Brain microvascular endothelial cell (primary cell): ENCODE results near the gene TCP11.

Experiments used
- DNase-seq: peaks from one replicate; pipeline ENCODE4 v3.0.0-alpha.2; 2020
- H3K27ac ChIP-seq: fragments of 250-450 bp; sonication (Bioruptor Pico); 2 replicates; pipeline ENCODE4 v1.5.1; 2020; ENCODE audit warnings: mild to moderate bottlenecking, moderate library complexity
- H3K27me3 ChIP-seq: fragments of 250-450 bp; sonication (Bioruptor Pico); replicated peaks from 2 replicates; pipeline ENCODE4 v1.5.1; 2020; ENCODE audit warnings: mild to moderate bottlenecking
- H3K36me3 ChIP-seq: fragments of 250-450 bp; sonication (Bioruptor Pico); replicated peaks from 2 replicates; pipeline ENCODE4 v1.5.1; 2020; ENCODE audit warnings: mild to moderate bottlenecking
- H3K4me3 ChIP-seq: 2 replicates; pipeline ENCODE4 v1.5.1; 2011; ENCODE audit warnings: low read depth, mild to moderate bottlenecking, control low read depth, low read length, moderate library complexity
- in situ Hi-C: cut with HindIII; loops from 2 replicates; pipeline ENCODE4 v1.10.0; 2017; ENCODE audit warnings: low sequenced_read_pairs, low pct_ligation_motif_present
- TF ChIP-seq, protein P1 (sequence below): IDR thresholded peaks from 2 replicates; pipeline ENCODE4 v1.5.1; 2011; ENCODE audit warnings: low read depth, mild to moderate bottlenecking, moderate library complexity, low read length, control low read depth, inconsistent platforms; ENCODE audit errors: missing control alignments

TCP11 gene

DNA sequence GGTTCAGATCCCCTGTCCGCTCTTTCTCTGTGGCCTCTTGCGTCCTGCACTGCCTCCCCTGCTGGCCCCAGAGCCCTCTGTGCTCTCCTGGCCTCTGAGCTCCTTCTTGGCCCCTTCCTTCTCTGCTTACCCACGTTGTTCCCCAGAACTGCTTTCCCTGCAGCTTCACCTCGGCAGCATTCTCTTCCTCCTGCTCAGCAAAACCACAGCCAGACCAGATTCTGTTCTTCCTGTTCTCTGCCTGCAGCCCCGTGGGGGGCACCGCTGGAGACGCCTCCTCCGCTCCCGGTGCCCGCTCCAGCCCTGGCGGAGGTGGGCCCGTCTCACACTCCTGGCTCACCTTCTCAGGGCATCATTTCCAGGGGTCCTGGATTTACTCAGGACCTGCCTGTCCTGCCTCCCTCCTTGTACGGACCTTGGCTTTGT is 59.7 kb downstream of the TCP11 start:
- H3K27me3 ChIP-seq: no peaks in the 10 kb centered on the region
- TF ChIP-seq, protein P1, sequence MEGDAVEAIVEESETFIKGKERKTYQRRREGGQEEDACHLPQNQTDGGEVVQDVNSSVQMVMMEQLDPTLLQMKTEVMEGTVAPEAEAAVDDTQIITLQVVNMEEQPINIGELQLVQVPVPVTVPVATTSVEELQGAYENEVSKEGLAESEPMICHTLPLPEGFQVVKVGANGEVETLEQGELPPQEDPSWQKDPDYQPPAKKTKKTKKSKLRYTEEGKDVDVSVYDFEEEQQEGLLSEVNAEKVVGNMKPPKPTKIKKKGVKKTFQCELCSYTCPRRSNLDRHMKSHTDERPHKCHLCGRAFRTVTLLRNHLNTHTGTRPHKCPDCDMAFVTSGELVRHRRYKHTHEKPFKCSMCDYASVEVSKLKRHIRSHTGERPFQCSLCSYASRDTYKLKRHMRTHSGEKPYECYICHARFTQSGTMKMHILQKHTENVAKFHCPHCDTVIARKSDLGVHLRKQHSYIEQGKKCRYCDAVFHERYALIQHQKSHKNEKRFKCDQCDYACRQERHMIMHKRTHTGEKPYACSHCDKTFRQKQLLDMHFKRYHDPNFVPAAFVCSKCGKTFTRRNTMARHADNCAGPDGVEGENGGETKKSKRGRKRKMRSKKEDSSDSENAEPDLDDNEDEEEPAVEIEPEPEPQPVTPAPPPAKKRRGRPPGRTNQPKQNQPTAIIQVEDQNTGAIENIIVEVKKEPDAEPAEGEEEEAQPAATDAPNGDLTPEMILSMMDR: no peak
- H3K36me3 ChIP-seq: peaks cover 7% of the 10 kb centered on the region
- no peak overlapping the region for H3K27ac ChIP-seq
- no peak overlapping the region for H3K4me3 ChIP-seq
- in situ Hi-C loops: no loop called here
- DNase-seq: peak; percentile 46

- Histone ChIP-seq H3K36me3 (peaks cover 7% of the 10 kb centered on the region), H3K27me3 (no peaks in the 10 kb centered on the region), H3K27ac (no peak overlapping the region), H3K4me3 (no peak overlapping the region)
- TF ChIP-seq, protein P1: no peak
- in situ Hi-C loops: no loop called here
- DNase-seq: no peak
Observed at GRCh38 chr6:35080821-35081425, 60.2 kb downstream of the TCP11 start.

DNA sequence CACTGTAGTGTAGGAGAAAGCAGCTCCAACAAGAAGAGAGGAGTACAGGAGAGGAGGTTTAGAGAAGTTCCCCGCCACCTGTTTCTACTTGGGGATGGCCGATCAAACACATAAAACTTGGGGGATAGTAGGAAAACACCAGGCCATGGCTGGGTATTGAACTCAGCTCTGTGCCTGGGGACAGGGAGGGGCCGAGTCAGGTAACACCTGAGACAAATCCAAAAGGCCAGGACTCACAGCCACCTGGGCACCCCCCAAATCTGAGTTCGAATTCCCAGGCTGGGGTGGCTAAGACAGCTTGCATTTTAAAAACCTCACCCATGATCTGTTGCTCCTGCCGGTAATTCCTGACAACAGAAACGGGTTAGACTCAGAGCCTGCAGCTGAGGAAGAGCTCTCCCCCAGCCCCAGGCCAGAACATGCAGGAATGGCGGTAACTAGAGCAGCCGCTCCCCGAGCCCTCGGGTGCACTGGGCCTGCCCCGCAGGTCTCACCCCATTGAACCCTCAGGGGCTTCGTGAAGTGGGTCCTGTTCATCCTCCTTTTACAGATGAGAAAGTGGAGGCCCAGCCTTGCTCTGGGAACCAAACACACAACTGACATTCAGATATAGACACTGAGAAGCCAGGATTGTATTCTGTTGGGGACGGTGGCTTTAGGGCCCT is 61.0 kb downstream of the TCP11 start:
- no peaks in the 10 kb centered on the region for H3K27me3 ChIP-seq
- DNase-seq: no peak
- H3K27ac ChIP-seq: no peak overlapping the region
- H3K4me3 ChIP-seq: no peak overlapping the region
- peaks cover 7% of the 10 kb centered on the region for H3K36me3 ChIP-seq
- in situ Hi-C loops: no loop called here
- TF ChIP-seq, protein P1: no peak

- in situ Hi-C loops: no loop called here
Observed at GRCh38 chr6:35079311-35080000, 61.7 kb downstream of the TCP11 start.

DNA sequence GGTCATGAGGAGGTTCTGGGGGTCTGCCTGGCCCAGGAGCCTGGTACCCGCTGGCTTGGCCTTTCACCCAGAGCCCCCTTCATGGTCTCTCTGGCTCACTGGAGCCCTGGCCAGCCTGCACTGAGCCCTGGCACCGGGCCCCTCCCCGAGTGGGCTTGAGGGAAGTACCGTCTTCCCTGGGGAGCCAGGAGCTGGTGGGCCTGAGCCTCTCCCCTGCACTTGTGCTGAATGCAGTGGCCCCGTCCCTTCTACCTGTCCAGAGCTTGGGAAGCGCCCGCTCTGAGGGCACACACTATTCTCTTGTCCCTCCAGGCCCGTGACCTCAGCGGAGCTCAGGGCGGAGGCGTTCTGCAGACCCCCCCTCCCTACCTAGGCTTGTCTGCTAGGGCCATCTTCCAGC is 62.2 kb downstream of the TCP11 start:
- TF ChIP-seq, protein P1: no peak

More at GRCh38 chr6:35079311-35080000, 61.7 kb downstream of the TCP11 start:
- TF ChIP-seq, protein P1: no peak
- H3K27me3 ChIP-seq: no peaks in the 10 kb centered on the region
- peaks cover 7% of the 10 kb centered on the region for H3K36me3 ChIP-seq
- H3K27ac ChIP-seq: no peak overlapping the region
- no peak overlapping the region for H3K4me3 ChIP-seq
- DNase-seq: no peak

More for the DNA sequence above, 62.2 kb downstream of the TCP11 start:
- Histone ChIP-seq H3K36me3 (peaks cover 7% of the 10 kb centered on the region), H3K27ac (no peak overlapping the region), H3K27me3 (no peaks in the 10 kb centered on the region), H3K4me3 (no peak overlapping the region)
- no peak for DNase-seq
- in situ Hi-C loops: no loop called here
